Endodermal cell (in vitro differentiated cells): ENCODE results near the gene PPM1B. TPM values are rescaled to one million over a fixed set of nuclear protein-coding genes. Genes with fewer than 3 reads are reported as not detected.
A peak's percentile ranks its signal among the peaks of the same experiment; 100 is the strongest.

ENCODE experiments used
- DNase-seq: peaks from one replicate; pipeline ENCODE4 v3.0.0-alpha.2; 2017
- H3K27ac ChIP-seq: 2 replicates; pipeline ENCODE4 v1.5.1; 2013; ENCODE audit warnings: mild to moderate bottlenecking, low read depth, low read length, moderate library complexity
- H3K27me3 ChIP-seq: 2 replicates; pipeline ENCODE4 v1.6.1; 2013; ENCODE audit warnings: mild to moderate bottlenecking, low read length, moderate library complexity; ENCODE audit not compliant: insufficient read depth, control insufficient read depth, poor library complexity, severe bottlenecking
- H3K36me3 ChIP-seq: 2 replicates; pipeline ENCODE4 v1.7.0; 2013; ENCODE audit warnings: mild to moderate bottlenecking, low read length, moderate library complexity; ENCODE audit not compliant: control insufficient read depth, insufficient read depth
- H3K4me1 ChIP-seq: one replicate; pipeline ENCODE4 v1.7.0; 2013; ENCODE audit warnings: low read length; ENCODE audit not compliant: control insufficient read depth, insufficient read depth
- H3K4me3 ChIP-seq: 2 replicates; pipeline ENCODE4 v1.5.1; 2013; ENCODE audit warnings: mild to moderate bottlenecking, low read length, moderate library complexity
- H3K9ac ChIP-seq: 2 replicates; pipeline ENCODE4 v1.6.1; 2013; ENCODE audit warnings: mild to moderate bottlenecking, low read length, moderate library complexity; ENCODE audit not compliant: poor library complexity, severe bottlenecking; ENCODE audit errors: extremely low read depth
- H3K9me3 ChIP-seq: 2 replicates; pipeline ENCODE4 v1.6.1; 2013; ENCODE audit warnings: mild to moderate bottlenecking, low read length, moderate library complexity; ENCODE audit not compliant: control insufficient read depth
- H3K27ac Mint-ChIP-seq: 2 replicates; pipeline ENCODE4 v1.8.0; 2020; ENCODE audit warnings: mixed read lengths
- H3K27me3 Mint-ChIP-seq: 2 replicates; pipeline ENCODE4 v1.8.0; 2021; ENCODE audit warnings: mild to moderate bottlenecking, mixed read lengths; ENCODE audit not compliant: insufficient read depth
- H3K36me3 Mint-ChIP-seq: 2 replicates; pipeline ENCODE4 v1.8.0; 2020; ENCODE audit warnings: low read depth, mixed read lengths
- H3K4me1 Mint-ChIP-seq: 2 replicates; pipeline ENCODE4 v1.8.0; 2020; ENCODE audit warnings: mixed read lengths
- H3K4me3 Mint-ChIP-seq: 2 replicates; pipeline ENCODE4 v1.8.0; 2020; ENCODE audit warnings: mild to moderate bottlenecking, moderate library complexity, mixed read lengths
- H3K9me3 Mint-ChIP-seq: 2 replicates; pipeline ENCODE4 v1.8.0; 2020; ENCODE audit warnings: mild to moderate bottlenecking, mixed read lengths
- CTCF ChIP-seq: fragments of 200-600 bp; sonication (generic); conservative IDR thresholded peaks from 2 replicates; pipeline ENCODE4 v1.5.0; 2021; ENCODE audit warnings: antibody characterized with exemption, mild to moderate bottlenecking
- WGBS, 2 experiments: methylation state at CpG; one replicate each; pipeline versions ENCODE4 v1.1.5 to v1.1.7; 2013; ENCODE audit warnings: missing lambda C conversion rate in 2 of 2, mixed read lengths in 1 of 2; ENCODE audit not compliant: insufficient coverage in 1 of 2, insufficient read length in 1 of 2; 5-methylcytosine and 5-hydroxymethylcytosine counted together
- total RNA-seq, 2 donors: library from RNA; stranded (reverse); fragmentation: NEBNext Ultra II Directional in 1 of 2; extraction: Animal tissue kit (Norgen Biotek cat#: 25700) in 1 of 2; gene quantifications; 2 replicates in 1 of 2; 3 replicates in 1 of 2; pipeline ENCODE4 v1.2.1, GENCODE V29; 2021

The PPM1B gene
- total RNA-seq, 2 donors from 2014 or later: 54.9 to 70.5 TPM

- TF ChIP-seq CTCF: no peak
- Histone ChIP-seq H3K9ac (no peak overlapping the region), H3K9me3 (peaks cover 4% of the 10 kb centered on the region), H3K27ac (no peak overlapping the region), H3K4me3 (no peak overlapping the region), H3K36me3 (peaks cover 2% of the 10 kb centered on the region), H3K27me3 (no peaks in the 10 kb centered on the region), H3K4me1 (no peaks in the 10 kb centered on the region)
- Mint-ChIP-seq H3K27ac (peak overlapping the region; percentile 66), H3K9me3 (no peaks in the 10 kb centered on the region), H3K4me3 (no peak overlapping the region), H3K27me3 (no peaks in the 10 kb centered on the region), H3K4me1 (peaks cover 10% of the 10 kb centered on the region), H3K36me3 (peaks cover 21% of the 10 kb centered on the region)
- no peak for DNase-seq
- WGBS, 2 experiments: 98 to 99% methylated on average over 4 of the region's 4 CpGs
These were observed 20.4 kb downstream of the PPM1B start for GRCh38 chr2:44189104-44189503.

DNA sequence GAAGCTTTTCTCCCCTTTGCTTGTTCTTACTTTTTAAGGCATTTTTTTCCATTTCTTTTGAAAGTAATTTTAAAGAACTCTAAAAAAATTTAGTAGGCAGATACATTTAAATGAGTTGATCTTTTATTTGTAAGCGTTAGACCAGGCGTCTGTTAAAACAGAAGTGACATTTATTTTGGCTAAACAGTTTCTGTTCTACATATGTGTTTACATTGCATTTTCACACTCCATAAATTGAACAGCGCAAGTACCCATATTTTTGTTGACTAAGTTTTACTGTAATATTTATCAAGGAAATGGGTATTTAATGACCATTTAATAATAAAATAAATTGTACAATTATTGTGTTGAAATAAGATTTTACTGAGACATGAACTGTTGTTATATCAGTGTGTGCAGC lies 21.9 kb downstream of the PPM1B start:
- WGBS, 2 experiments: 100% methylated on average over 2 of the region's 3 CpGs; no CpG with 5 or more reads in 1 of the 2 experiments
- peaks cover 8% of the 10 kb centered on the region for H3K4me1 Mint-ChIP-seq

GRCh38 chr2:44191739-44192138 lies 23.1 kb downstream of the PPM1B start:
- H3K9me3 Mint-ChIP-seq: no peaks in the 10 kb centered on the region
- no peaks in the 10 kb centered on the region for H3K4me1 ChIP-seq
- H3K27me3 ChIP-seq: no peaks in the 10 kb centered on the region
- peaks cover 16% of the 10 kb centered on the region for H3K36me3 Mint-ChIP-seq
- no peaks in the 10 kb centered on the region for H3K27me3 Mint-ChIP-seq
- peaks cover 8% of the 10 kb centered on the region for H3K4me1 Mint-ChIP-seq
- no peak overlapping the region for H3K4me3 ChIP-seq
- H3K9ac ChIP-seq: no peak overlapping the region
- H3K27ac ChIP-seq: no peak overlapping the region
- peaks cover 3% of the 10 kb centered on the region for H3K36me3 ChIP-seq
- DNase-seq: no peak
- peaks cover 4% of the 10 kb centered on the region for H3K9me3 ChIP-seq
- no peak for TF ChIP-seq CTCF
- H3K27ac Mint-ChIP-seq: peak overlapping the region; percentile 9
- no peak overlapping the region for H3K4me3 Mint-ChIP-seq

More for the DNA sequence above, 21.9 kb downstream of the PPM1B start:
- Mint-ChIP-seq H3K27ac (no peak overlapping the region), H3K27me3 (no peaks in the 10 kb centered on the region), H3K36me3 (peaks cover 24% of the 10 kb centered on the region), H3K9me3 (no peaks in the 10 kb centered on the region), H3K4me3 (no peak overlapping the region)
- H3K27ac ChIP-seq: no peak overlapping the region
- H3K4me3 ChIP-seq: no peak overlapping the region
- no peaks in the 10 kb centered on the region for H3K4me1 ChIP-seq
- TF ChIP-seq CTCF: no peak
- DNase-seq: no peak
- peaks cover 3% of the 10 kb centered on the region for H3K36me3 ChIP-seq
- no peak overlapping the region for H3K9ac ChIP-seq
- H3K27me3 ChIP-seq: no peaks in the 10 kb centered on the region
- H3K9me3 ChIP-seq: peaks cover 4% of the 10 kb centered on the region
